ENCODE data around the gene GNG7.

- no peak for TF ChIP-seq CTCF (conservative IDR thresholded peaks at IDR 0.05; ENCODE audit: low read length)
- TF ChIP-seq EZH2phosphoT487 (IDR thresholded peaks at IDR 0.05; ENCODE audit: borderline replicate concordance) = no peak
Measured at GRCh38 chr19:2483484-2484151, 218.9 kb downstream of the GNG7 start.
